Activated T-helper 9 cell treated with anti-CD3 and anti-CD28 coated beads, Interleukin-2, amount 50 U/mL, for 16 hours (primary cell): ENCODE measurements around the gene PRAF2.

Experiments
- DNase-seq: peaks from one replicate; pipeline ENCODE4 v3.0.0-alpha.2; 2020; ENCODE audit warnings: low read depth

The PRAF2 gene

GRCh38 chrX:49072712-49073095, 1.1 kb downstream of the PRAF2 start:
- no peak for DNase-seq

GRCh38 chrX:49071877-49072711, 1.7 kb downstream of the PRAF2 start:
- no peak for DNase-seq

- DNase-seq, result no peak
Measured at GRCh38 chrX:49070988-49071387, 2.8 kb downstream of the PRAF2 start.

GRCh38 chrX:49069038-49069437, 4.8 kb downstream of the PRAF2 start:
- DNase-seq, result no peak

- DNase-seq, result no peak
Measured at GRCh38 chrX:49067285-49068120, 6.3 kb downstream of the PRAF2 start.

- no peak for DNase-seq
Measured at GRCh38 chrX:49066690-49067089, 7.1 kb downstream of the PRAF2 start.

- no peak for DNase-seq
Measured at GRCh38 chrX:49066278-49066677, 7.5 kb downstream of the PRAF2 start.

- no peak for DNase-seq
Measured at GRCh38 chrX:49064735-49065134, 9.1 kb downstream of the PRAF2 start.

GRCh38 chrX:49064303-49064702, 9.5 kb downstream of the PRAF2 start:
- DNase-seq, result no peak

GRCh38 chrX:49063715-49064114, 10.1 kb downstream of the PRAF2 start:
- DNase-seq, result no peak

- DNase-seq, result no peak
Measured at GRCh38 chrX:49061916-49062315, 11.9 kb downstream of the PRAF2 start.

- no peak for DNase-seq
Measured at GRCh38 chrX:49061490-49061889, 12.3 kb downstream of the PRAF2 start.

GRCh38 chrX:49060914-49061313, 12.9 kb downstream of the PRAF2 start:
- DNase-seq, result no peak

- DNase-seq, result no peak
Measured at GRCh38 chrX:49059681-49060085, 14.1 kb downstream of the PRAF2 start.

- DNase-seq, result no peak
Measured at GRCh38 chrX:49059201-49059600, 14.6 kb downstream of the PRAF2 start.

- DNase-seq, result no peak
Measured at GRCh38 chrX:49058794-49059193, 15.0 kb downstream of the PRAF2 start, which contains the start of gene CCDC120. TSS of gene CCDC120 (plus strand) at chrX:49058999. CDS start at chrX:49062042, 3,043 bp downstream.

- no peak for DNase-seq
Measured at GRCh38 chrX:49054073-49054762, 19.6 kb downstream of the PRAF2 start.

- peak; percentile 45 for DNase-seq
Measured at GRCh38 chrX:49053223-49054072, 20.4 kb downstream of the PRAF2 start.

- DNase-seq, result no peak
Measured at GRCh38 chrX:49043987-49044281, 29.9 kb downstream of the PRAF2 start.

GRCh38 chrX:49043220-49043986, 30.4 kb downstream of the PRAF2 start, which contains the start of gene TFE3:
TSS of gene TFE3 (minus strand) at chrX:49043357. CDS start at chrX:49043226, 131 bp downstream.
- DNase-seq, result peak; percentile 90
